Upper lobe of right lung (tissue), 1 donor: ENCODE measurements around the gene INPP5A. TPM values are rescaled to one million over a fixed set of nuclear protein-coding genes. Genes with fewer than 3 reads are reported as not detected.

Source experiments
- ATAC-seq: fragments of 200-7000 bp; cut with Tn5 transposase; one replicate; pipeline ENCODE4 v1.9.1; 2020; ENCODE audit warnings: mild to moderate bottlenecking, moderate library complexity
- DNase-seq: peaks from one replicate; pipeline ENCODE4 v3.0.0-alpha.2; 2020
- H3K27ac ChIP-seq: fragments of 200-600 bp; one replicate; pipeline ENCODE4 v1.8.0; 2022
- H3K27me3 ChIP-seq: fragments of 200-600 bp; one replicate; pipeline ENCODE4 v1.8.0; 2022; ENCODE audit warnings: mild to moderate bottlenecking
- H3K36me3 ChIP-seq: fragments of 200-600 bp; one replicate; pipeline ENCODE4 v1.8.0; 2022
- H3K4me1 ChIP-seq: fragments of 200-600 bp; one replicate; pipeline ENCODE4 v1.8.0; 2022
- H3K4me3 ChIP-seq: fragments of 200-600 bp; one replicate; pipeline ENCODE4 v1.8.0; 2022; ENCODE audit warnings: mild to moderate bottlenecking
- H3K9me3 ChIP-seq: fragments of 200-600 bp; one replicate; pipeline ENCODE4 v1.8.0; 2022
- CTCF ChIP-seq: fragments of 200-600 bp; IDR thresholded peaks from one replicate; pipeline ENCODE4 v1.8.0; 2022; ENCODE audit warnings: antibody characterized with exemption
- intact Hi-C: fragments of 100-400 bp; cut with DNase I; formaldehyde crosslinking; loops from one replicate; pipeline ENCODE4 v1.11.0; 2022
- total RNA-seq: library from RNA; stranded (reverse); fragmentation: NEBNext Ultra II Directional; extraction: Animal tissue kit (Norgen Biotek cat#: 25700); gene quantifications from one replicate; pipeline ENCODE4 v1.2.1, GENCODE V29; 2021
- donor health status: DM: no; HTN: yes; CAD: no; lungs with severe emphysema.

The INPP5A gene
- total RNA-seq, 1 donor from 2014 or later = 38.3 TPM

GRCh38 chr10:132725202-132725601 is 187.6 kb downstream of the INPP5A start:
- no peaks in the 10 kb centered on the region for H3K9me3 ChIP-seq

GRCh38 chr10:132726194-132726593 is 188.6 kb downstream of the INPP5A start:
- ATAC-seq = no peak
- no peak for DNase-seq
- Histone ChIP-seq H3K27ac (no peak overlapping the region), H3K9me3 (no peaks in the 10 kb centered on the region), H3K4me3 (no peak overlapping the region), H3K27me3 (no peaks in the 10 kb centered on the region), H3K36me3 (peaks cover 18% of the 10 kb centered on the region), H3K4me1 (no peaks in the 10 kb centered on the region)
- no peak for TF ChIP-seq CTCF
- intact Hi-C loops = no loop called here

More at GRCh38 chr10:132725202-132725601, 187.6 kb downstream of the INPP5A start:
- no peaks in the 10 kb centered on the region for H3K4me1 ChIP-seq
- H3K27me3 ChIP-seq = no peaks in the 10 kb centered on the region
- no peak overlapping the region for H3K27ac ChIP-seq
- ATAC-seq (no peak), DNase-seq (no peak)
- H3K36me3 ChIP-seq = peaks cover 18% of the 10 kb centered on the region
- intact Hi-C loops = no loop called here
- no peak overlapping the region for H3K4me3 ChIP-seq
- TF ChIP-seq CTCF = no peak

- Histone ChIP-seq H3K36me3 (peaks cover 18% of the 10 kb centered on the region), H3K27me3 (no peaks in the 10 kb centered on the region), H3K4me3 (no peak overlapping the region), H3K9me3 (no peaks in the 10 kb centered on the region), H3K27ac (no peak overlapping the region), H3K4me1 (no peaks in the 10 kb centered on the region)
- no peak for DNase-seq
- no peak for TF ChIP-seq CTCF
- intact Hi-C loops = no loop called here
- ATAC-seq = no peak
Observed at GRCh38 chr10:132726951-132727350, 189.4 kb downstream of the INPP5A start.

GRCh38 chr10:132727411-132727810 is 189.8 kb downstream of the INPP5A start:
- DNase-seq (no peak), ATAC-seq (no peak)
- Histone ChIP-seq H3K4me3 (no peak overlapping the region), H3K36me3 (peaks cover 18% of the 10 kb centered on the region), H3K4me1 (no peaks in the 10 kb centered on the region), H3K27me3 (no peaks in the 10 kb centered on the region), H3K9me3 (no peaks in the 10 kb centered on the region), H3K27ac (no peak overlapping the region)
- intact Hi-C loops = no loop called here
- no peak for TF ChIP-seq CTCF

GRCh38 chr10:132728321-132728720 is 190.7 kb downstream of the INPP5A start:
- DNase-seq (no peak), ATAC-seq (no peak)
- intact Hi-C loops = no loop called here
- no peak for TF ChIP-seq CTCF
- Histone ChIP-seq H3K9me3 (no peaks in the 10 kb centered on the region), H3K27me3 (no peaks in the 10 kb centered on the region), H3K36me3 (peaks cover 18% of the 10 kb centered on the region), H3K27ac (no peak overlapping the region), H3K4me1 (no peaks in the 10 kb centered on the region), H3K4me3 (no peak overlapping the region)

GRCh38 chr10:132728741-132729140 is 191.2 kb downstream of the INPP5A start:
- Histone ChIP-seq H3K4me3 (no peak overlapping the region), H3K9me3 (no peaks in the 10 kb centered on the region), H3K36me3 (peaks cover 20% of the 10 kb centered on the region), H3K27me3 (no peaks in the 10 kb centered on the region), H3K4me1 (no peaks in the 10 kb centered on the region), H3K27ac (no peak overlapping the region)
- no peak for TF ChIP-seq CTCF
- ATAC-seq (no peak), DNase-seq (no peak)
- intact Hi-C loops = no loop called here
